Left lung (tissue), 10 donors: ENCODE data around the gene HNRNPK. TPM values are rescaled to one million over a fixed set of nuclear protein-coding genes. Genes with fewer than 3 reads are reported as not detected.

Source experiments
- ATAC-seq: fragments of 200-7000 bp; cut with Tn5 transposase; one replicate; pipeline ENCODE4 v1.9.1; 2020; ENCODE audit warnings: moderate library complexity
- DNase-seq, 4 donors: peaks; one replicate each; pipeline ENCODE4 v3.0.0-alpha.2; 2013 to 2020
- H3K27ac ChIP-seq, 2 donors: fragments of 200-600 bp; sonication (generic) in 1 of 2; one replicate each; pipeline versions ENCODE4 v1.5.0 to v1.8.0; 2020 to 2021
- H3K27me3 ChIP-seq, 2 donors: fragments of 200-600 bp; sonication (generic) in 1 of 2; one replicate each; pipeline versions ENCODE4 v1.5.0 to v1.8.0; 2020 to 2021
- H3K36me3 ChIP-seq, 2 donors: fragments of 200-600 bp; sonication (generic) in 1 of 2; one replicate each; pipeline versions ENCODE4 v1.5.0 to v1.8.0; 2020 to 2021
- H3K4me1 ChIP-seq, 2 donors: fragments of 200-600 bp; one replicate each; pipeline ENCODE4 v1.8.0; 2021
- H3K4me3 ChIP-seq, 2 donors: fragments of 200-600 bp; sonication (generic) in 1 of 2; one replicate each; pipeline versions ENCODE4 v1.5.0 to v1.8.0; 2020 to 2021; ENCODE audit warnings: mild to moderate bottlenecking in 1 of 2
- H3K9me3 ChIP-seq, 2 donors: fragments of 200-600 bp; sonication (generic) in 1 of 2; one replicate each; pipeline versions ENCODE4 v1.5.0 to v1.8.0; 2020 to 2021
- intact Hi-C, 2 donors: fragments of 100-400 bp; cut with DNase I; formaldehyde crosslinking; loops; one replicate each; pipeline versions ENCODE4 v1.11.2 to v1.14.2; 2022
- polyA plus RNA-seq, 6 donors: library from polyadenylated mRNA; unstranded; fragments of 120-200 nt; gene quantifications; one replicate each; pipeline ENCODE4 v1.2.1, GENCODE V29; 2013; ENCODE audit not compliant: insufficient read length in 6 of 6
- total RNA-seq, 2 donors: library from RNA; stranded (reverse); fragmentation: NEBNext Ultra II Directional; extraction: Animal tissue kit (Norgen Biotek cat#: 25700); gene quantifications; one replicate each; pipeline ENCODE4 v1.2.1, GENCODE V29; 2021
- TF ChIP-seq, protein P1 (sequence below), 2 donors: fragments of 200-600 bp; sonication (generic) in 1 of 2; IDR thresholded peaks; one replicate each; pipeline versions ENCODE4 v1.5.0 to v1.8.0; 2021; ENCODE audit warnings: antibody characterized with exemption in 2 of 2
- donor health status: DM: no; HTN: yes; CAD: no.
- donor health status: DM: no; HTN: no; CAD: no.

Gene HNRNPK
- total and polyA plus RNA-seq, 8 donors = 382 to 897 (median 832) TPM

- TF ChIP-seq, protein P1, sequence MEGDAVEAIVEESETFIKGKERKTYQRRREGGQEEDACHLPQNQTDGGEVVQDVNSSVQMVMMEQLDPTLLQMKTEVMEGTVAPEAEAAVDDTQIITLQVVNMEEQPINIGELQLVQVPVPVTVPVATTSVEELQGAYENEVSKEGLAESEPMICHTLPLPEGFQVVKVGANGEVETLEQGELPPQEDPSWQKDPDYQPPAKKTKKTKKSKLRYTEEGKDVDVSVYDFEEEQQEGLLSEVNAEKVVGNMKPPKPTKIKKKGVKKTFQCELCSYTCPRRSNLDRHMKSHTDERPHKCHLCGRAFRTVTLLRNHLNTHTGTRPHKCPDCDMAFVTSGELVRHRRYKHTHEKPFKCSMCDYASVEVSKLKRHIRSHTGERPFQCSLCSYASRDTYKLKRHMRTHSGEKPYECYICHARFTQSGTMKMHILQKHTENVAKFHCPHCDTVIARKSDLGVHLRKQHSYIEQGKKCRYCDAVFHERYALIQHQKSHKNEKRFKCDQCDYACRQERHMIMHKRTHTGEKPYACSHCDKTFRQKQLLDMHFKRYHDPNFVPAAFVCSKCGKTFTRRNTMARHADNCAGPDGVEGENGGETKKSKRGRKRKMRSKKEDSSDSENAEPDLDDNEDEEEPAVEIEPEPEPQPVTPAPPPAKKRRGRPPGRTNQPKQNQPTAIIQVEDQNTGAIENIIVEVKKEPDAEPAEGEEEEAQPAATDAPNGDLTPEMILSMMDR (IDR thresholded peaks at IDR 0.05) = no peak
- intact Hi-C loops = no loop called here
- Histone ChIP-seq H3K4me1 (peaks cover 0 to 18% of the 10 kb centered on the region in 2 donors), H3K36me3 (peaks cover 20 to 100% of the 10 kb centered on the region in 2 donors), H3K27ac (no peak overlapping the region), H3K9me3 (no peaks in the 10 kb centered on the region), H3K27me3 (no peaks in the 10 kb centered on the region), H3K4me3 (no peak overlapping the region)
- DNase-seq = no peak
- ATAC-seq = no peak
These were observed 8.5 kb downstream of the HNRNPK start for GRCh38 chr9:83971485-83971884.

GRCh38 chr9:83969602-83970001 is 10.4 kb downstream of the HNRNPK start:
- Histone ChIP-seq H3K36me3 (peaks cover 20 to 88% of the 10 kb centered on the region in 2 donors), H3K4me3 (no peak overlapping the region), H3K27me3 (no peaks in the 10 kb centered on the region), H3K9me3 (no peaks in the 10 kb centered on the region), H3K4me1 (peaks cover 0 to 5% of the 10 kb centered on the region in 2 donors), H3K27ac (no peak overlapping the region)
- intact Hi-C loops = no loop called here
- TF ChIP-seq, protein P1 (IDR thresholded peaks at IDR 0.05) = no peak
- ATAC-seq (no peak), DNase-seq (no peak)

DNA sequence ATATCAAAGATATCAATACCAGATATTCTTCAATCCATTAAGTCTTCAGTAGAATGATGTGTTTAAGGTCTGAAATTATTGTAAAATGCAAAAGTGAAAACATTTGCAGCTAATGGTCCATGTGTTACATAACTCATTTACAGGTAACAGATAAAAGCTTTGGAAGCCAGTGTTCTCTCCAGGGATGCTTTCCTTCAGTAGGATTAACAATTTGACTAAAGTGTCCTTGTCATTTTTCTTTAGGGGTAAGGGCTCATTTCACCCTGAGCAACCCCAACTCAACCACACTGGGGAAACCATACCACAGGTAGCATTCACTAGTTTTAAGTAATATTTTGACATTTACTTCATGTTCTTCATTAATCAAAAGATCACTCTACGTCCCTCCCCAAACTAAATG is 12.9 kb downstream of the HNRNPK start:
- H3K4me3 ChIP-seq = no peak overlapping the region
- no peaks in the 10 kb centered on the region for H3K27me3 ChIP-seq
- H3K27ac ChIP-seq = no peak overlapping the region
- H3K36me3 ChIP-seq = peaks cover 20 to 63% of the 10 kb centered on the region in 2 donors
- DNase-seq (no peak), ATAC-seq (no peak)
- TF ChIP-seq, protein P1 (IDR thresholded peaks at IDR 0.05) = no peak
- no peaks in the 10 kb centered on the region for H3K4me1 ChIP-seq
- intact Hi-C loops = no loop called here
- no peaks in the 10 kb centered on the region for H3K9me3 ChIP-seq

DNA sequence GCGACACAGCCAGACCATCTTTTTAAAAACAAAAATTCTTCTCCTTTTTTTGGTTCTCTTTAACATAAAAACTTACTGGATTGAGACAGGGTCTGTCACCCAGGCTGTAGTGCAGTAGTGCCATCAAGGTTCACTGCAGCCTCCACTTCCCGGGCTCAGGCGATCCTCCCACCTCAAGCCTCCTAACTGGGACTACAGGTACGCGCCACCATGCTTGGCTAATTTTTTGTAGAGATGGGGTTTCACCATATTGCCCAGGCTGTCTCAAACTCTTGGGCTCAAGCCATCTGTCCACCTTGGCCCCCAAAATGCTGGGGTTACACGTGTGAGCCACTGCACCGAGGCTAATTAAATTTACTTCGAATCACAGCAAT is 13.8 kb downstream of the HNRNPK start:
- peaks cover 11 to 54% of the 10 kb centered on the region in 2 donors for H3K36me3 ChIP-seq
- intact Hi-C loops = no loop called here
- no peak overlapping the region for H3K27ac ChIP-seq
- no peak for ATAC-seq
- no peaks in the 10 kb centered on the region for H3K4me1 ChIP-seq
- no peaks in the 10 kb centered on the region for H3K9me3 ChIP-seq
- TF ChIP-seq, protein P1 (IDR thresholded peaks at IDR 0.05) = no peak
- no peak for DNase-seq
- H3K27me3 ChIP-seq = no peaks in the 10 kb centered on the region
- H3K4me3 ChIP-seq = no peak overlapping the region

- ATAC-seq (no peak), DNase-seq (no peak)
- Histone ChIP-seq H3K27ac (peak overlapping the region in 1 of 2 donors; percentile 41), H3K4me3 (no peak overlapping the region), H3K27me3 (no peaks in the 10 kb centered on the region), H3K9me3 (no peaks in the 10 kb centered on the region), H3K36me3 (peaks cover 7 to 48% of the 10 kb centered on the region in 2 donors), H3K4me1 (no peaks in the 10 kb centered on the region)
- intact Hi-C loops = no loop called here
- TF ChIP-seq, protein P1 (IDR thresholded peaks at IDR 0.05) = no peak
These were observed 14.4 kb downstream of the HNRNPK start for GRCh38 chr9:83965350-83966208.
